Thymus (tissue), 14 donors: ENCODE results near the gene CTCFL. TPM values are rescaled to one million over a fixed set of nuclear protein-coding genes. Genes with fewer than 3 reads are reported as not detected.

Experiments used
- DNase-seq, 9 donors: peaks; one replicate each; pipeline ENCODE4 v3.0.0-alpha.2; 2013; ENCODE audit warnings: low spot score in 9 of 9, low read depth in 6 of 9, missing footprints in 1 of 9
- H3K27ac ChIP-seq, 2 donors: one replicate each; pipeline ENCODE4 v1.5.1; 2013; ENCODE audit warnings: control low read depth in 1 of 2, low read depth in 1 of 2, low read length in 1 of 2, mild to moderate bottlenecking in 1 of 2, moderate library complexity in 1 of 2
- H3K27me3 ChIP-seq, 2 donors: one replicate each; pipeline ENCODE4 v1.5.1; 2013; ENCODE audit warnings: low read length in 1 of 2; ENCODE audit not compliant: control insufficient read depth in 2 of 2, insufficient read depth in 1 of 2
- H3K36me3 ChIP-seq, 2 donors: one replicate each; pipeline ENCODE4 v1.5.1; 2013; ENCODE audit warnings: low read length in 1 of 2, mild to moderate bottlenecking in 1 of 2, moderate library complexity in 1 of 2; ENCODE audit not compliant: control insufficient read depth in 2 of 2, insufficient read depth in 2 of 2
- H3K4me1 ChIP-seq, 2 donors: one replicate each; pipeline ENCODE4 v1.5.1; 2013; ENCODE audit warnings: low read length in 2 of 2; ENCODE audit not compliant: control insufficient read depth in 2 of 2, insufficient read depth in 2 of 2
- H3K4me3 ChIP-seq, 2 donors: one replicate each; pipeline ENCODE4 v1.5.1; 2013; ENCODE audit warnings: low read length in 2 of 2, control low read depth in 1 of 2, mild to moderate bottlenecking in 1 of 2
- H3K9me3 ChIP-seq, 2 donors: one replicate each; pipeline ENCODE4 v1.5.1; 2013; ENCODE audit warnings: low read length in 1 of 2, mild to moderate bottlenecking in 1 of 2; ENCODE audit not compliant: control insufficient read depth in 2 of 2, insufficient read depth in 1 of 2
- WGBS: extraction: QIAGEN DNeasy Blood & Tissue Kit; methylation state at CpG from one replicate; pipeline ENCODE4 v1.1.7; 2013; 5-methylcytosine and 5-hydroxymethylcytosine counted together
- long read RNA-seq, 10 donors: transcript quantifications; one replicate each; lab custom pipeline, GENCODE V29; 2026
- polyA plus RNA-seq: library from polyadenylated mRNA; stranded (reverse); fragments of 200-250 nt; gene quantifications from one replicate; pipeline ENCODE4 v1.2.3, GENCODE V29; 2013
- total RNA-seq: library from RNA; stranded (reverse); fragments of 120-200 nt; gene quantifications from one replicate; pipeline ENCODE4 v1.2.4, GENCODE V29; 2013
- donor health status: healthy.

The CTCFL gene, protein sequence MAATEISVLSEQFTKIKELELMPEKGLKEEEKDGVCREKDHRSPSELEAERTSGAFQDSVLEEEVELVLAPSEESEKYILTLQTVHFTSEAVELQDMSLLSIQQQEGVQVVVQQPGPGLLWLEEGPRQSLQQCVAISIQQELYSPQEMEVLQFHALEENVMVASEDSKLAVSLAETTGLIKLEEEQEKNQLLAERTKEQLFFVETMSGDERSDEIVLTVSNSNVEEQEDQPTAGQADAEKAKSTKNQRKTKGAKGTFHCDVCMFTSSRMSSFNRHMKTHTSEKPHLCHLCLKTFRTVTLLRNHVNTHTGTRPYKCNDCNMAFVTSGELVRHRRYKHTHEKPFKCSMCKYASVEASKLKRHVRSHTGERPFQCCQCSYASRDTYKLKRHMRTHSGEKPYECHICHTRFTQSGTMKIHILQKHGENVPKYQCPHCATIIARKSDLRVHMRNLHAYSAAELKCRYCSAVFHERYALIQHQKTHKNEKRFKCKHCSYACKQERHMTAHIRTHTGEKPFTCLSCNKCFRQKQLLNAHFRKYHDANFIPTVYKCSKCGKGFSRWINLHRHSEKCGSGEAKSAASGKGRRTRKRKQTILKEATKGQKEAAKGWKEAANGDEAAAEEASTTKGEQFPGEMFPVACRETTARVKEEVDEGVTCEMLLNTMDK
- total RNA-seq (0.05 TPM), polyA plus RNA-seq (0.07 TPM)
- long read RNA-seq, donor 1: 0 reads
- long read RNA-seq, donor 2: 0 reads
- long read RNA-seq, donor 3: 0 reads
- long read RNA-seq, donor 4: 0 reads
- long read RNA-seq, donor 5: 0 reads
- long read RNA-seq, donor 6: 0 reads
- long read RNA-seq, donor 7: 0 reads
- long read RNA-seq, donor 8: 0 reads
- long read RNA-seq, donor 9: 0 reads
- long read RNA-seq, donor 10: 0 reads

GRCh38 chr20:57524511-57525176 is at the start of gene CTCFL:
Gene CTCFL (minus strand): TSS chr20:57525140. CDS start chr20:57524205, 935 bp downstream.
- no peak for DNase-seq
- no peaks in the 10 kb centered on the region for H3K9me3 ChIP-seq
- no peak within 1 kb of the TSS for H3K4me3 ChIP-seq
- H3K27ac ChIP-seq: no peak within 1 kb of the TSS
- no peaks in the 10 kb centered on the region for H3K36me3 ChIP-seq
- 95% methylated on average over 43 of the region's 43 CpGs for WGBS
- no peaks in the 10 kb centered on the region for H3K4me1 ChIP-seq
- no peaks in the 10 kb centered on the region for H3K27me3 ChIP-seq

DNA sequence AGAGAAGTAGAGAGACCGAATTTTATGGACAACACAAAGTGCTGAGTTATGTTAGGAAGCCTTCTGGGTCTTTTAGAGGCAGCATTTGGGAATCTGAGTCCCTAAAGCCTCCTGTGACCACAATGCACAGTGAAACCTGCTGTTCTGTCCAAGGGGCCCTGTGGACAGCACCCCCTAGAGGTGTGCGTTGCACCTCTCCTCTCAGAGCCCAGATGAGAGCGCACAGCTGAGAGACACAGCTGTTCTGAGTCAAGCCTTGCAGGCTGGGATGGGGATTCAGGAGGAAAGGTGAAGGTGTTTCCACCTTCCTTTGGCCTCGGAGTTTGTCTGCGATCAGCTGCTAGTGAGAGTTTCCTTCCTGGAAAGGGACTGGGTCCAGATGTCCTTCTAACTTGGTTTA is 49.0 kb upstream of the CTCFL start:
- no peaks in the 10 kb centered on the region for H3K9me3 ChIP-seq
- DNase-seq: no peak
- peaks cover 0 to 11% of the 10 kb centered on the region in 2 donors for H3K27me3 ChIP-seq
- no peaks in the 10 kb centered on the region for H3K4me1 ChIP-seq
- H3K27ac ChIP-seq: no peak overlapping the region
- H3K4me3 ChIP-seq: no peak overlapping the region
- H3K36me3 ChIP-seq: no peaks in the 10 kb centered on the region
- 47% methylated on average over 5 of the region's 5 CpGs for WGBS

GRCh38 chr20:57573242-57573641 is 48.3 kb upstream of the CTCFL start:
- WGBS: 66% methylated on average over 12 of the region's 12 CpGs
- no peak for DNase-seq
- no peak overlapping the region for H3K27ac ChIP-seq
- no peaks in the 10 kb centered on the region for H3K36me3 ChIP-seq
- no peak overlapping the region for H3K4me3 ChIP-seq
- H3K4me1 ChIP-seq: no peaks in the 10 kb centered on the region
- no peaks in the 10 kb centered on the region for H3K9me3 ChIP-seq
- H3K27me3 ChIP-seq: peaks cover 0 to 5% of the 10 kb centered on the region in 2 donors

GRCh38 chr20:57571782-57572416 is 47.0 kb upstream of the CTCFL start:
- DNase-seq: no peak
- 84% methylated on average over 3 of the region's 3 CpGs for WGBS
- peaks cover 0 to 5% of the 10 kb centered on the region in 2 donors for H3K4me1 ChIP-seq
- no peak overlapping the region for H3K27ac ChIP-seq
- H3K27me3 ChIP-seq: peaks cover 0 to 3% of the 10 kb centered on the region in 2 donors
- no peaks in the 10 kb centered on the region for H3K9me3 ChIP-seq
- H3K36me3 ChIP-seq: no peaks in the 10 kb centered on the region
- no peak overlapping the region for H3K4me3 ChIP-seq

- WGBS: 87% methylated on average over 8 of the region's 8 CpGs
- peaks cover 0 to 3% of the 10 kb centered on the region in 2 donors for H3K27me3 ChIP-seq
- DNase-seq: no peak
- H3K9me3 ChIP-seq: no peaks in the 10 kb centered on the region
- H3K4me1 ChIP-seq: peaks cover 0 to 5% of the 10 kb centered on the region in 2 donors
- no peak overlapping the region for H3K27ac ChIP-seq
- H3K4me3 ChIP-seq: no peak overlapping the region
- no peaks in the 10 kb centered on the region for H3K36me3 ChIP-seq
These were observed 46.0 kb upstream of the CTCFL start for GRCh38 chr20:57570920-57571319.

DNA sequence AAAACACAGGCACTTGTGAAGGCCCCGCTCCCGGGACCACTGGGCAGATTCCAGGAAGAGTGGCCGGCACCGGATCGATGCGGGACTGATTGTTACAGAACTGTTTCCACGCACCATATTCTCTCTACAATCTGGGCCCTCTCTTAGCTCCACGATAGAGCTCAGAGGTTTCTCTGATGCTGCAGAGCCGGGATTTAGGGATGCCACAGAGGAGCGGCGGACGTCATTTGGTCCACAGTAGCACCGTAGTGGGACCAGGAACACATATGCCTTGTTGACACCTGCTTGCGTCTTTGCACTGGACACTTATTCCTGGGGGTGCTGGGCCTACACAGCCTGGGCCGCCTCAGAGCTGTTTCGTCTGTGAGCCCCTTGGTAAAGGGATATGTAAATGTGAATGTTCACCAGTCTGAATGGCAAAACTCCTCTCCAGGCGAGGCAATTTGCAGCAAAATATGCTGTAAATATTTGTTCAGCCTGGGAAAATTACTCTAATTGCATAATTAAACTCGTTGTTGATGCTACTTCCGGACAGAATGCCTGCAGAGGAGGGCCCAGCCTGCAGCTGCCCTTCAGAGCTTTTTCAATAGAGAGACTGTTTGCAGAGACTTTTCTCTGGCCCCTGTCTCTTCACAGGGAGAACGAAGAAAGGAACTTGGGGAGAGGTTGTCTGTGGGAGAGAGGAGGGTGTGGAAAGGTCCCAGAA is 45.4 kb upstream of the CTCFL start:
- WGBS: 86% methylated on average over 20 of the region's 20 CpGs
- H3K4me3 ChIP-seq: no peak overlapping the region

DNA sequence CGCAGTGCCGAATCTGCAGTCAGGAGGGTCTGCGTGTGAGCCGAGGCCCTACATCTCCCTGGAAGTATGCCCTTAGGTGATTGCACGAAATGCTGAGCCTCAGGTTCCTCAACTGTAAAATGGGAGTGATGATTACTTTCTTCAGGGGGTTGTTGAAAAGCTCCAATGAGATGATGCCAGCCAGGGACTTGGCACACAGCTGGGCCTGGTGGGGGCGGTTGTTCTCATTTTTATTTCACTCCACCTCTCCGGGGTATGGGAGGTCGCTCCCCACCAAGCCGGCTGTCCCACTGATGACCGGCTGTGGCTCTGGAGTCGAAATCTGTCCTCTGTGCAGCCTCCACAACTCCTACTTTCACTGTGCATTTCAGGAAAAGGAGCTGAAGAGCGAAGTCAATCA is 44.0 kb upstream of the CTCFL start:
- Histone ChIP-seq H3K36me3 (no peaks in the 10 kb centered on the region), H3K4me1 (peaks cover 0 to 5% of the 10 kb centered on the region in 2 donors)
- DNase-seq: no peak

More for the DNA sequence above, 45.4 kb upstream of the CTCFL start:
- Histone ChIP-seq H3K27me3 (peaks cover 0 to 3% of the 10 kb centered on the region in 2 donors), H3K9me3 (no peaks in the 10 kb centered on the region), H3K4me1 (peaks cover 0 to 5% of the 10 kb centered on the region in 2 donors), H3K27ac (no peak overlapping the region), H3K36me3 (no peaks in the 10 kb centered on the region)
- no peak for DNase-seq

More for the DNA sequence above, 44.0 kb upstream of the CTCFL start:
- Histone ChIP-seq H3K27ac (no peak overlapping the region), H3K9me3 (no peaks in the 10 kb centered on the region), H3K4me3 (no peak overlapping the region), H3K27me3 (peaks cover 0 to 3% of the 10 kb centered on the region in 2 donors)
- WGBS: 91% methylated on average over 12 of the region's 12 CpGs
